HG02884 (cell line): ENCODE results near the gene PREX1.
"Not testable (repeated sequence)": the region's sequence is repeated elsewhere in the genome, so short reads cannot be mapped to it uniquely, and the experiment has no call there.

Experiments
- ATAC-seq: cut with Tn5 transposase; IDR thresholded peaks from one replicate; pipeline ENCODE4 v1.9.1; 2021; ENCODE audit warnings: mild to moderate bottlenecking, moderate library complexity; ENCODE audit not compliant: unreplicated experiment

Gene PREX1

GRCh38 chr20:48849299-48849698, 21.5 kb upstream of the PREX1 start:
- ATAC-seq: no peak

GRCh38 chr20:48847498-48848205, 19.9 kb upstream of the PREX1 start:
- ATAC-seq: no peak

- peak; percentile 88 for ATAC-seq
Observed at GRCh38 chr20:48846516-48847492, 19.0 kb upstream of the PREX1 start.

GRCh38 chr20:48845721-48846306, 18.0 kb upstream of the PREX1 start:
- no peak for ATAC-seq

GRCh38 chr20:48844996-48845395, 17.2 kb upstream of the PREX1 start:
- no peak for ATAC-seq

GRCh38 chr20:48843896-48844295, 16.1 kb upstream of the PREX1 start:
- not testable (repeated sequence) for ATAC-seq

- ATAC-seq: no peak
Observed at GRCh38 chr20:48843057-48843806, 15.4 kb upstream of the PREX1 start.

GRCh38 chr20:48841875-48842529, 14.2 kb upstream of the PREX1 start:
- no peak for ATAC-seq

- no peak for ATAC-seq
Observed at GRCh38 chr20:48841196-48841874, 13.5 kb upstream of the PREX1 start.

- no peak for ATAC-seq
Observed at GRCh38 chr20:48839154-48839917, 11.5 kb upstream of the PREX1 start.

GRCh38 chr20:48837014-48837413, 9.2 kb upstream of the PREX1 start:
- no peak for ATAC-seq

GRCh38 chr20:48835390-48835789, 7.6 kb upstream of the PREX1 start:
- no peak for ATAC-seq

GRCh38 chr20:48834278-48834677, 6.5 kb upstream of the PREX1 start:
- no peak for ATAC-seq

- no peak for ATAC-seq
Observed at GRCh38 chr20:48832405-48832730, 4.6 kb upstream of the PREX1 start.

- no peak for ATAC-seq
Observed at GRCh38 chr20:48831718-48832404, 4.1 kb upstream of the PREX1 start.

- no peak for ATAC-seq
Observed at GRCh38 chr20:48830826-48831318, 3.1 kb upstream of the PREX1 start.

GRCh38 chr20:48829940-48830339, 2.1 kb upstream of the PREX1 start:
- ATAC-seq: no peak

- ATAC-seq: no peak
Observed at GRCh38 chr20:48828734-48829460, 1.1 kb upstream of the PREX1 start.
